Measurements from ENCODE around the gene CTR9.

CTR9 gene

DNA sequence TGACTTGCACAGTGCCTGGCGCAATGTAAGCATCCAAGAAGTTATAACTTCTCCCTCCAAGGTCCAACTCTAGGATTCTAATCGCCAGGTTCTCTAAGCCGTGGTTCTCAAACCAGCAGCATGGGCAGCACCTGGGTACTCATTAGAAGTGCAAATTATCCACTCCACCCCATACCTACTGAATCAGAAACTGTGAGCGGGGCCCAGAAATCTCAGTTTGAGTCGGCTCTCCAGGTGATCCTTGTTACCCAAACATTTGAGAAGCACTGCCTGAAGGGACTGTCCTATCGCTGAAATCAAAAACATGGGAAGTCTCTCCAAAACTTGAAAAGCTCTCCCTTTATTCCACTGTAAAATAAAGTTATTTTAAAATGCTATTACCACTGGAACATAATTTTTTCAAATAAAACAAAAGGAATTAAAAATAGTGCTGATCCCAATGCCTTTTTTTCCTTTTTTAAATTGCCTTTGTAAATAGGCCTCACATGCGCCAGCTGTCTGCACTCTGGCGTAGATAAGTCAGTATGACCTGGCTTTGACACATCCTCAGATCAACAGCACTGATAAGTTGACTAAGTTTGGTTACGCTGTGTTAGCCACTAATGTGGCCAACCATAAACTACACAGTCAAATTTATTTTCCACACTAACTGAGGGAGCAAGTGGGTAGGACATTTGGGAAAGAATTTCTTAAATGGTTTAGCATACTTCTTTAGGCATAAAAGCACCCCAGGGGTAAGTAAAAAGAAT is 8.4 kb upstream of the CTR9 start:
- DNase-seq: no peak

DNA sequence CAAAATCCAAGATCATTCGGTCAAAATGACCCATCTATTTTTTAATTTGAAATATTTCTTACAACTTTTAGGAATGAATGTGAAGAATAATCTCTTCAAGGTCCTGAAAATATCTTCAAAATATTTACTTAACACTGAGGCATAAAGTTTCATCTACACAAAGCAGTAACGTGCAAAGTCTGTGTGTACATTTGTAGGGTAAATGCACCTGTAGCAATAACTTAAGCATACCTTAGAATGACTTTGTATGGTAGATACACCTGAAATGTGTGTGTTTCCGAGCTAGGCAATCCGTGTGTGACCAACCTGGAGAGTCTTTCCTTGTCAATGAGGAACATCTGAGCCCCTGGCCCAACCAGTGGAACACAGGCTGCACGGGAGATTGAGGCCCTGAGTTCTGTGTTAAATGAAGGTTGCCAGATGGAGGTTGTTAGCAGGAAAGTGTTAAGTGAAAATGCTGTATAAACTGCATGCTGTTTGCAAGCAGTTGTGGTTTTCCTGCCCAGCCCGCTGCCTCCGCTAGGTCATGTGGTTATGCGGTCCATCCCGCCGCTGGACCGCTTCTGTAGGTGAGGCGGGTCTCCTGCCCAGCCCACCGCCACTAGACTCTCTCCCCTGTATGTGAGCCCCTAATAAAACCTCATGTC is 7.6 kb upstream of the CTR9 start:
- no peak for DNase-seq

DNA sequence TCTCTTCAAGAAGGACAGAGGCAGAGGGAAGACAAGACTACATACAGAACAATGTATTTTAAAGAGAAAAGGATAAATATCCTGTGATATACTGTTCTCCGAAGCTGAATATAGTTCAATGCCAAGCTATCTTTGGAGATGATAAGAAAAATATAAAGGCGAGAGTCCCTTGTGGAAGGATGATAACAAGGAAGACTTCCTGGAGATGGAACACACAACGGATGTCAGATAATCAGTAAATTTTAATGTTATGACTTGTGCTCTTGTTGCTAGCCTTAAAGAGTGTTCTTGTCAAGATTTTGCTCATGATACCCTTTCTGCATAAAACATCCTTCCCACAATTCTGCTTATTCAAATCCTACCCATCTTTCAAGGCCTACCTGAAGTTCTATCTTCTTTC is 6.8 kb upstream of the CTR9 start:
- no peak for DNase-seq

DNA sequence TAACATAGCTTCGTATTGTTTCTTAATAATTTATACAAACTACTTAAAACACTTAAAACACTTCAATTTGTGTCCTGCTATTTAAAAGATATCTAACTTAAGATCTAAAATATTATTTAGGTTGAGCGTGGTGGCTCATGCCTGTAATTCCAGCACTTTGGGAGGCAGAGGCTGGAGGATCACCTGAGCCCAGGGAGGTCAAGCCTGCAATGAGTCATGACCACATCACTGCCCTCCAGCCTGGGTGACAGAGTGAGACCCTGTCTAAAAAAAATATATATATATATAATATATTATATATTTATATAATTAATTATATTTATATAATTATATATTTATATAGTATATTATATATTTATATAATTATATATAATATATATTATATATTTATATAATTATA is 4.2 kb upstream of the CTR9 start:
- no peak for DNase-seq

DNA sequence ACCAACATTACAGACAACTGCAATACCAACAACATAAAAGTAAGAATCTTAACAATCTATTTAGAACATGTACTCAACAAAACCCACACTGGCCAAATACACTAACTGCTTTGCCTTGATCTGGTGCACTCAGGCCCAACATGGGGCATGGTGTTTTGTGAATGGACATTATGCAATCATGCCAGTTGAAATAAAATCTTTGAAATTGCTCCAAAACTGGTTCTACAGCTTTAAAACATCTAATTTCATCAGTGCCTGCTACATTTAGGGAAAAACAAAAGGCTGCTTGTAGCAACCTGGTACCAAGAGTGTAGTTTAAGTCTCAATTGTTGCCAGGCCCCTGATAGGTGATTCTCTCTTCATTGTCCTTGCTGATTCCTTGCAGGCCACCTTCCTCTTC is 3.3 kb upstream of the CTR9 start:
- no peak for DNase-seq

DNA sequence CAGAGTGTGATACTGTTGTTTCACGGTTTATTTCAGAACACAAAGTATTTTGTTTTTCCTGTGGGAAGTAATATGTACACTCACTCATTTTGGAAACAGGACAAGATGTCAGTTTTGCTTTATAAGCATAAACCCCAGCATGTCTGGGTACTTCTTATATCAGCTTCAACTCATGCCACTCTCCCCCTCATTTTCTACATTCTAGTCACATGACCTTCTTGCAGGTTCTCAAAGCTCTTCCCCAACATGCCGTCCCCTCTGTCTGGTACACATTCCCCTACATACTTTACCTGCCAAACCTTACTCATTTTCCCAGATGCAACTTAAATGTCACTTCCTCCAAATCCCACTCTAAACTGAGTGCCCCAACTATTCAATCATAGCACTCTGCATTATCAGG is 1.6 kb upstream of the CTR9 start:
- peak in 1 of 4 experiments; percentile 17 for DNase-seq

- DNase-seq: peak in 2 of 4 experiments; percentile 23 to 42
Measured at GRCh38 chr11:10751581-10751940, 515 bp downstream of the CTR9 start.

GRCh38 chr11:10752061-10752460 is 1.0 kb downstream of the CTR9 start:
- no peak for DNase-seq

- DNase-seq: no peak
Measured at GRCh38 chr11:10752486-10752885, 1.4 kb downstream of the CTR9 start.

GRCh38 chr11:10758957-10759356 is 7.9 kb downstream of the CTR9 start:
- DNase-seq: peak in 3 of 4 experiments; percentile 10 to 29 (median 24)

GRCh38 chr11:10761085-10761698 is 10.1 kb downstream of the CTR9 start:
- no peak for DNase-seq

- no peak for DNase-seq
Measured at GRCh38 chr11:10762185-10762584, 11.1 kb downstream of the CTR9 start.

- no peak for DNase-seq
Measured at GRCh38 chr11:10762913-10763421, 11.9 kb downstream of the CTR9 start.

DNA sequence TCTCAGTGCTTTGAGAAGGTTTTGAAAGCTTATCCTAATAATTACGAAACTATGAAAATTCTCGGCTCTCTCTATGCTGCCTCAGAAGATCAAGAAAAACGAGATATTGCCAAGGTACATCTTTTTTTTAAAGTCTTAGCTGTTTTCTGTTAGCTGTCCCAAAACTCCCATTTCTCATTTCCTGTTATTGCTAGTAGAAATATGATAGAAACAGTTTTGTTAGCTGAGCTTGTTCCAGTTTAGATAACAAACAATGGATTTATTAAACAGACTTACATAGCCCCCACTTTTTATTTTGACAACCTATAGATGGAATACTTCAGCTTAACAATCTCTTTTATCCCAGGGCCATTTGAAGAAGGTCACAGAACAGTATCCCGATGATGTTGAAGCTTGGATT is 12.7 kb downstream of the CTR9 start:
- no peak for DNase-seq

GRCh38 chr11:10764412-10764811 is 13.4 kb downstream of the CTR9 start:
- DNase-seq: no peak

GRCh38 chr11:10770626-10771254 is 19.7 kb downstream of the CTR9 start:
- DNase-seq: peak; percentile 53 to 74 (median 66)

- DNase-seq: no peak
Measured at GRCh38 chr11:10771457-10771856, 20.4 kb downstream of the CTR9 start.

DNA sequence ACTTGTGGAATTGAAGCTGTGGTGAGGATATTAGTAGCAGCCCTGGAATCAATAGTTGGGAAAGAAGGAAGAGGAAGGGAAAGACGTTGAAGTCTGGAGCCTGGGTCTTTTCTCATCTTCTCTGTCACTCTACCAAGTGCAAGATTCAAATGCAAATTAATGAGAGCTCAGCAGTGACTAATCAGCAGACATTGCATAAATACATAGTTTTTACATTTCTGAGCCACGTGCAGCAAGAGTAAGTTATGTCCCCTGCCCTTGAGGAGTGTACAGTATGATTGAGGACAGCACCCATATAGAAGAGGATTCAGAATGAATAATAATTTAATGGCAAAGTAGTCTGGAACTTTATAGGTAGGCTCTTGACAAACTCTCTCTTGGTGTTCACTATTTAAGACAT is 23.8 kb downstream of the CTR9 start:
- no peak for DNase-seq

DNA sequence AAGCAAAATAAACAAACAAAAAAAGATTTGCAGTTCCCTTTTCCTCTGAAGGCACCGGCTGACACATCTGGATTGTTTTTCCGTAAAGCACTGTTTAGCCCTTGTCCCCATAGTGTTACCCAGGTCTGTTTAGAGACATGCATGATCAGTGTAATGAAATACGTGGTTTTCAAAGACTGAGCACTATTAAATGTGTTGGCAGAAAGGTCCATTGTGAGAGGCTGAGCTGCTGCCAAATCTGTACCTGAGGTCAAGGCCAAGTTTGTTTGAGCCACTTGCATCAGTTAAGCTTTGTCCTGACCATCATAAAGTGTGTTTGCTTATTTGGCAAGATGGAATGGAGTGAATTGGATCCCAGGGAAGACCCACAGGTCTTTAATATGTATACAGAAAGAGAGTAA is 26.3 kb downstream of the CTR9 start:
- peak in 1 of 4 experiments; percentile 21 for DNase-seq

- peak; percentile 30 to 65 (median 62) for DNase-seq
Measured at GRCh38 chr11:10777806-10778205, 26.8 kb downstream of the CTR9 start.

- no peak for DNase-seq
Measured at GRCh38 chr11:10778217-10778970, 27.3 kb downstream of the CTR9 start.

- no peak for DNase-seq
Measured at GRCh38 chr11:10779086-10779485, 28.0 kb downstream of the CTR9 start.

DNA sequence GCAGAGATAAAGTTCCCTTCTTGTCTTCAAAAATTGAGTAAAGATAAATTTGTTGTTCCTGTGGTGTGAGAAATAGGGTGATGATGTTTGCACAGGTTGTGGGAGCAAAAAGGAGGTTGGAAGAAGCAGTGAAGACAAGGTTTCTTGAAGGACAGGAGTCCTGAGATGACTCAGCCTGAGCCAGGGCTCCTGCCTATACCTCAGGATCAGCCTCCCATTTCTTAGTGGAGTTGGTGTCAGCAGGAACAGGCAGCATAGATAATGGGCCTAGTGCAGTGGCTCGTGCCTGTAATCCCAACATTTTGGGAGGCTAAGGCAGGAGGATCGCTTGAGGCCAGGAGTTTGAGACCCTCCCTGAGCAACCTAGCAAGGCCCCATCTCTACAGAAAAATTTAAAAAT is 29.0 kb downstream of the CTR9 start:
- DNase-seq: no peak

Data from suppressor macrophage (primary cell).